Measurements from ENCODE around the gene NELFCD. TPM values are rescaled to one million over a fixed set of nuclear protein-coding genes. Genes with fewer than 3 reads are reported as not detected.

NELFCD gene
- total and polyA plus RNA-seq, 8 donors = 48.3 to 130 (median 114) TPM

DNA sequence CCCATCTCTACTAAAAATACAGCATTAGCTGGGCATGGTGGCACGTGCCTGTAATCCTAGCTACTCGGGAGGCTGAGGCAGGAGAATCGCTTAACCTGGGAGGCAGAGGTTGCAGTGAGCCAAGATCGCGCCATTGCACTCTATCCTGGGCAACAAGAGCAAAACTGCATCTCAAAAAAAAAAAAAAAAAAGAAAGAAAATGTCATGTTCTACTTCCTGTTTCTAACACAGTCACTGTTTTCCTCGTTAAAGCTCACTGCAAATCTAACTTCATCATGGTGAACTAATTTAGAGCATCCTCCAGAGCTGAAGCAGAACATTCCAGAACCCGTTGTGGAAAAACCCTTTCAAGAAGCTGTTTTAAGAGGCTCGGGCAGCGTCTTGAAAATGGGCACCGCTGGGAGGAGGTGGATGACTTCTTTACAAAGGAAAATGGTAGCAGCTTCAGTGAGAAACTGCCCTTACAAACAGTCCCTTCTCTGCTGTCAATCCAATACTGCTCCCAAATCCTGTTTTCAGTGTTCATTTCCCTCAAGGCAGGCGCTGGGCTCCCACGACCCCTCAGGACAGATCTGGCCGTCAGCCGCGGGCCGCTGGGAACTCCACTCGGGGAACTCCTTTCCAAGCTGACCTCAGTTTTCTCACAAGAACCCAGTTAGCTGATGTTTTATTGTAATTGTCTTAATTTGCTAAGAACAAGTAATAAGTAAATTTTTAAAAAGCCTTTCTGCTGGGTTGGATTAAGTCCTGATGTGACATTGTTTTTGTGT lies 13.5 kb downstream of the NELFCD start:
- peaks cover 0 to 100% of the 10 kb centered on the region in 2 donors for H3K36me3 ChIP-seq
- no peaks in the 10 kb centered on the region for H3K27me3 ChIP-seq
- intact Hi-C loops (cut with DNase I) = no loop called here
- DNase-seq (no peak), ATAC-seq (no peak)
- TF ChIP-seq, protein P1, sequence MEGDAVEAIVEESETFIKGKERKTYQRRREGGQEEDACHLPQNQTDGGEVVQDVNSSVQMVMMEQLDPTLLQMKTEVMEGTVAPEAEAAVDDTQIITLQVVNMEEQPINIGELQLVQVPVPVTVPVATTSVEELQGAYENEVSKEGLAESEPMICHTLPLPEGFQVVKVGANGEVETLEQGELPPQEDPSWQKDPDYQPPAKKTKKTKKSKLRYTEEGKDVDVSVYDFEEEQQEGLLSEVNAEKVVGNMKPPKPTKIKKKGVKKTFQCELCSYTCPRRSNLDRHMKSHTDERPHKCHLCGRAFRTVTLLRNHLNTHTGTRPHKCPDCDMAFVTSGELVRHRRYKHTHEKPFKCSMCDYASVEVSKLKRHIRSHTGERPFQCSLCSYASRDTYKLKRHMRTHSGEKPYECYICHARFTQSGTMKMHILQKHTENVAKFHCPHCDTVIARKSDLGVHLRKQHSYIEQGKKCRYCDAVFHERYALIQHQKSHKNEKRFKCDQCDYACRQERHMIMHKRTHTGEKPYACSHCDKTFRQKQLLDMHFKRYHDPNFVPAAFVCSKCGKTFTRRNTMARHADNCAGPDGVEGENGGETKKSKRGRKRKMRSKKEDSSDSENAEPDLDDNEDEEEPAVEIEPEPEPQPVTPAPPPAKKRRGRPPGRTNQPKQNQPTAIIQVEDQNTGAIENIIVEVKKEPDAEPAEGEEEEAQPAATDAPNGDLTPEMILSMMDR (IDR thresholded peaks at IDR 0.05) = no peak
- no peak overlapping the region for H3K27ac ChIP-seq
- H3K4me1 ChIP-seq = no peaks in the 10 kb centered on the region
- no peaks in the 10 kb centered on the region for H3K9me3 ChIP-seq
- no peak overlapping the region for H3K4me3 ChIP-seq

DNA sequence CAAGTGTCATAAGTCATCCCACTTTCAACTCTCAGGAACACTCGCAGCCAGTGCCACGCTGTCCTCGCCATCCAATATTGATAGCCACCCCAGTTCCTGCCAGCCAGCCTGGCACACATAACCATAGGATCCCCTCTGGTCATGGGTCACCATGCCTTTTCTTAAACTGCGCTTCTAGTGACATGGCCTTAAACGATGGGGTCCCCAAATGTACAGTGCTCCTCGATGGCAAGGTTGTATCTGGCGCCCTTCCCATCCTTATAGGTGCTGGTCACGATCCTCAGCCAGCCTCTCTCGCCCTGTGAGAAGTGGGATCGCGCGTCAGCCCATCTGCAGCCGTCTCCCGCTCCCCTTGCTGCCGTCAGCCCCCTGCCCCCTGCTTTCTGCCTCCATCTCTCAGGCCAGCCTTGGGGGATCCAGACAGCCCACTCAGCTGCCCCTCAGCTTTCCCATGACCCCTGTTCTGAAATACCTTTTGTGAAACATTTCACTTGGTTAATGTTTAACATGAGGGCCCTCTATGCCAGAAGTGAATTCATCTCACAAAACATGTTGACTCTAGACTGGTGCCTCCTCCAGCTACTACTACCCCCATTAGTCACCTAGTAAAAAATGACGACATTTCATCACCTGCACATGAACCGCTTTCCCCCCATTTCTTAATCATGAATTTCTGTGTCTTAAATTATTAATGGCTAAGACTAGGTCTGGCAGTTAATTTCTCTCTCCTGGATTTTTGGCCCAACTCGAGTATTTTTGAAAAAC lies 14.6 kb downstream of the NELFCD start:
- H3K36me3 ChIP-seq = peaks cover 0 to 100% of the 10 kb centered on the region in 2 donors
- DNase-seq = peak in 1 of 4 donors; percentile 51
- no peaks in the 10 kb centered on the region for H3K9me3 ChIP-seq
- no peaks in the 10 kb centered on the region for H3K27me3 ChIP-seq
- ATAC-seq = peak; percentile 50
- TF ChIP-seq, protein P1 (IDR thresholded peaks at IDR 0.05) = no peak
- H3K4me3 ChIP-seq = no peak overlapping the region
- H3K27ac ChIP-seq = no peak overlapping the region
- intact Hi-C loops (cut with DNase I) = no loop called here
- no peaks in the 10 kb centered on the region for H3K4me1 ChIP-seq

DNA sequence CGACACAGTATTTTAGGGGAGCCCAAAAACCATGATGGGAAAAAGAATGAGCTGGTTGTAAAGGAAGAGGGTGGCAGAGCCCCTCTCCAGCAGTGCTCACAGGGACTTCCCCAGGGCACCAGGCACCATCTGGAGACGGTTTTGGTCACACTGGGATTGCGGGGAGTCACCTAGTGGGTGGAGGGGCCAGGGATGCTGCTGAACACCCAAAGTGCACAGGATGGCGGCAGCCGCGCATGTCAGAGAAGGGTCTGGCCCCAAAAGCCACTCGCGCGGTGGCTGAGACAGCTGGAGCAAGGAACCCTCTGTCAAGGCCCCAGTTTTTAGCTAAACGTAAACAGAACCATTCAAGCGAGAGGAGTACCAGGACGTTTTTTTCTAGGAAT lies 15.2 kb downstream of the NELFCD start:
- DNase-seq (no peak), ATAC-seq (no peak)
- no peaks in the 10 kb centered on the region for H3K9me3 ChIP-seq
- intact Hi-C loops (cut with DNase I) = no loop called here
- H3K36me3 ChIP-seq = peaks cover 0 to 100% of the 10 kb centered on the region in 2 donors
- TF ChIP-seq, protein P1 (IDR thresholded peaks at IDR 0.05) = no peak
- H3K27me3 ChIP-seq = no peaks in the 10 kb centered on the region
- no peak overlapping the region for H3K27ac ChIP-seq
- no peaks in the 10 kb centered on the region for H3K4me1 ChIP-seq
- no peak overlapping the region for H3K4me3 ChIP-seq

DNA sequence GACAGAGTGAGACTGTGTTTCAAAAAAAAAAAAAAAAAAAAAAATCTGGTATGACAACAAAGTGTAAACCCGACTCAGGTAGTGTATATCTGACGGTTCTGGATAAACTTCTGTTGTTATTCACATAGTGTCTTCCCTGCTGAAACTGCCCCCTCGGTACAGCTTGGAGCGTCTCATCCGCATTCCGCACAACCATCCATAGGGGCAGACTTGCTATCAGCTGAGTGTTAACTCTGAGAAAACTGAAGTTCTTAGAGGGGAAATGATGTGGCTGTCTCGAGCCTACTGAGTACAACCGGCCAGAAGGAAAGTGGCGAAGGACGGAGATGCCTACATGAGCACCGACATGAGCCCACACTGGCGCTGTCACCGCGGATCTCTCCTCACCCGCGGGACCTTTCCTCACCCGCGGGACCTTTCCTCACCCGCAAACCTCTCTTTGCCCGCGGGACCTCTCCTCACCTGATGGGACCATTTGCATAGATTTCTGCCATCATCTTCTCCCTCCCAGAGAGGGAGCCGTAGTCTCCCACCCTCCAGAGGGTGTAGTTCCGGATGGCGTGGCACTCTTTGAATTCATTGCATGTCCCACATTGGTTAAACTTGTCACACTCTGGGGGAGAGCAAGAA lies 16.2 kb downstream of the NELFCD start:
- H3K27ac ChIP-seq = no peak overlapping the region
- peaks cover 0 to 2% of the 10 kb centered on the region in 2 donors for H3K4me1 ChIP-seq
- intact Hi-C loops (cut with DNase I) = no loop called here
- no peaks in the 10 kb centered on the region for H3K9me3 ChIP-seq
- TF ChIP-seq, protein P1 (IDR thresholded peaks at IDR 0.05) = no peak
- no peaks in the 10 kb centered on the region for H3K27me3 ChIP-seq
- no peak overlapping the region for H3K4me3 ChIP-seq
- ATAC-seq (no peak), DNase-seq (peak in 1 of 4 donors; percentile 53)
- peaks cover 0 to 100% of the 10 kb centered on the region in 2 donors for H3K36me3 ChIP-seq

DNA sequence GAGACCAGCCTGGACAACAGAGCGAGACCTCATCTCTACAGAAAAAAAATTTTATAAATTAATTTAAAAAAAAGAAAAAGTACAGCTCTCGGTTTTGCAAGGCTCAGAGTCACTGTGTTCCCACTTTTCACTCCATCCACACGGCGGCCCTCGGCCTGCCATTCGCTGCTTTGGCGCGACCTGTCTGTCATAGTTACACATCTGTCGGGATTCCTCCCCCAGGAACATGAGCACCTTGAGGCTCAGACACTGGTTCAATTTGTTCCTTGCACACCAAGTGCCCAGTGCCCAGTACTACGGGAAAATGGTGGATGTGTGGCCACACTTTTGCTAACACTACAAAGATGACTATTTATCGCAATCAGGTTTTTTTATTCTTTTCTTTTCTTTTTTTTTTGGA lies 17.6 kb downstream of the NELFCD start:
- ATAC-seq (no peak), DNase-seq (no peak)
- intact Hi-C loops (cut with DNase I) = no loop called here
- H3K36me3 ChIP-seq = peaks cover 0 to 100% of the 10 kb centered on the region in 2 donors
- H3K4me3 ChIP-seq = no peak overlapping the region
- H3K4me1 ChIP-seq = peaks cover 0 to 16% of the 10 kb centered on the region in 2 donors
- no peak overlapping the region for H3K27ac ChIP-seq
- TF ChIP-seq, protein P1 (IDR thresholded peaks at IDR 0.05) = no peak
- H3K27me3 ChIP-seq = no peaks in the 10 kb centered on the region
- no peaks in the 10 kb centered on the region for H3K9me3 ChIP-seq
